Stimulated activated CD4-positive, alpha-beta T cell treated with anti-CD3 and anti-CD28 coated beads, Interleukin-4, amount 100 ng/mL, for 4 hours (primary cell): ENCODE data around the gene FAM72C.
"Not testable (repeated sequence)": the region's sequence is repeated elsewhere in the genome, so short reads cannot be mapped to it uniquely, and the experiment has no call there.

Experiments
- DNase-seq, 2 experiments: peaks; one replicate each; pipeline ENCODE4 v3.0.0-alpha.2; 2020

The FAM72C gene

DNA sequence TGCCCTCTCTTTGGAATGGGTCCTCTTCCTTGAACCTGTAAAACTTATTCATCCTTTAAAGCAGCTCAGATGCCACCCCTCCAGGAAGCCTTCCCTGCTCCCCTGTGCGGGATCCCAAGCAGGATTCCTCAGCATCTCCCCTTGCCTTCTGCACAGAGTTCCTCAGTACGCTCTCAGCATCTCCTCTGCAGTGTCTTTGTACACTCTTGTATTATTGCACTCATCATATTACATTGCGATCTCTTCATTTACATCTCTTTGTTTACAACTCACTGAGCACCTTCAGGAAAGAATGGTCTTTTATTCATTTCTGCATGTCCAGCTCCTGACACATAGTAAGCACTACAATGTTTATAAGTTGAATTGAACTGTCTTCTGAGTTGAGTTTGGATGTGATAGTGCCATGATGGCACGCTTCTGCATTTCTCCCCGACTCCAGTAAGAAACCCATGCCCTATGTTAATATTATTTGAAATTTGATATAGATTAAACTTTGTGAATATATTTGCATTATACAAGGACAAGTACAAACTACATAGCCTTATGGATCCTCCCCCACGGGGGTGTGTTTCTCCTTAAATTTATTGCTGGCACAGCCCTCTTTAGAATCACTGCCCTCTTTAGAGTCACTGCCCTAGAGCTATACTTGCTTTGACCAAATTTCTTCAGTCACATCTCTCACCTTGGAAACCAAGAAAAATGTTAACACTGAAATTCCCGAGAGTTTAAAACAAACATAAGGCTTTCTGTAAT lies 13.1 kb upstream of the FAM72C start:
- not testable (repeated sequence) for DNase-seq

GRCh38 chr1:143974416-143974815 lies 2.6 kb upstream of the FAM72C start:
- DNase-seq = not testable (repeated sequence)

DNA sequence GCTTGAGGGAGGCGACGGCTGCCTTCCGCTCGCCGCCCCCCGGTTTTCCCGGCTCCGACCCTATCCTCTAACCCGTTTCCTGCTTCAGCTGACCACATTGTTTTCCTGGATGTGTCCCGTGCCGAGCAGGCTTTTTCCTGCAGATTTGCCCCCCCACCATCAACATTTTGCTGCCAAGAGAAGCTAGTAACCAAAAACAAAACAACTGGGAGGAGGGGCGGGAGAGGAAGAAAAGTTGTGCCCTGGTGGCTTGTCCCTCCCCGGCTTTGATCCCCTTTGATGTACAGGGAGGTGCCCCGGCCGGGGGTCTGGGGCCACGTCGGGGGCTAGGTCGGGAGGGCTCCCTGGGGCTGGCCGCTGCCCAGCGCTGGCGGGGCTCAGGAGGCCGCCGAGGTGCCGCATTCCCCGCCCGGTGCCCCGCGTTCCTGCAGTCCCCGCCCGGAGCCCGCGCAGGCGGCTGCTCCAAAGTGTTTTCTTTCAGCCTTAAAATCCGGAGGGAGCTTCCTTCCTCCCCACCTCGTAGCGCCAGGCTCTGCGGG lies 2.2 kb upstream of the FAM72C start:
- not testable (repeated sequence) for DNase-seq

DNA sequence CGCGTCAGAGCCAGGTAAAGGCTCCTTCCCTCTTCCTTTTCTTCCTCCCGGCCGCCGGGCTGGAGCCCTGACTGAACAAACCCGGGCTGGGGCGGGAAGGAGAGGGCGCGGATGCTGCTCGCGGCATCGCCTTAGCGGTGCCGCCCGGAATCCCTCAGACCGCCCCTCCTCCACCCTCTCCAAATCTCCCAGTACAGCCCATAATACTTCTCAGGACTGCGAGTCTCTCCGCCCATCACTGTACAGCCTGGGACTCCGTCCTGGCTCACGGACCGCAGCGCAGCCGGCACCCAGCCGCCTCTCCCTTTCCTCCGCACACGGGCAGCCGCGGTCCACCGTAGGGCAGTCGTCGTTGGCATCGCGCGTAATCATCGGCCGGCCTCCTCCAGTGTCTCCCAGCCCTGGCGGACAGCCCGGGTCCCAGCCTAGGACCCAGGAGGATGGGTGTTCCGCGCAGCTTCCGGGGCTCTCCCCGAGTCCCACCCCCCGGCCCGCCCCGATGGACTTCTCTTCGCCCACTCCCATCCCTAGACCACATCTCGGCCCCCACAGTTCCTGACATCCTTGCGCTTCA lies 1.1 kb upstream of the FAM72C start:
- not testable (repeated sequence) for DNase-seq

- not testable (repeated sequence) for DNase-seq
These were observed 5.9 kb downstream of the FAM72C start for GRCh38 chr1:143965860-143966259.

- DNase-seq = not testable (repeated sequence)
These were observed 7.5 kb downstream of the FAM72C start for GRCh38 chr1:143964294-143964693.

DNA sequence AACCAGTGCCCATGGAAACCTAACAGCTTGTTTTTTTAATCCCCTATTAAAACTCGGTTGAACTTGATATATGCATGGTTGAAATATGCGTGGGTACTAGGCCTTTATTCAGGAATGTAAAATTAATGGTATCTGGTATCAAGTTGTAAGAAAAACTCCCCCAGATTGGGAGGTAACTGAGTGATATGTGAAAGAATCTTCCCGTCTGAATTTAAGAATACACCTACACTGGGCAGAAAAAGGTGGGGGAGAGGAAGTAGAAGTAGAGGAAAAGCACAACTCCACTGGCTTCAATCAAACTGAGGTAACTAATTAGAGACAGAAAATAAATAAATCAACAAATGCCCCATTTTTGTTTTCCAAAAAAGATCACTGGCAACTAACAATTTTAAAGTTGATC lies 15.9 kb downstream of the FAM72C start:
- not testable (repeated sequence) for DNase-seq

DNA sequence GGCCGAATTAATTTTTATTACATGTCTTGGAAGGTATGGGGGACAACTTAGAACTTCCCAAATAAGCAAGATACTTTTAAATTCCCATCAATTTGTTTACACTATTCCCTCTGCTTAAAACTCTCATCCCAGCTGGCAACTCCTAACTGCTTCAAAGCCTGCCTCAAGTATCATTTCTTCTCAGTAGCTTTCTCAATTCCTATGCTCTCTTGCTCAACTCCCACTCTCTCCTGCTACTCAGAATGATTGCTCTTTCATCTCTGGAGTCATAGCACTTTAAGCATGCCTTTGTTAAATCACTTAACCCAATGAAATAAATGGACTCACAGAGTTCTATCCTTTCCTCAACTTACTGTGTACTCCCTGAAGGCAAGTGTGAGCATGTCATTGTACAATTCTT lies 18.9 kb downstream of the FAM72C start:
- DNase-seq = not testable (repeated sequence)

DNA sequence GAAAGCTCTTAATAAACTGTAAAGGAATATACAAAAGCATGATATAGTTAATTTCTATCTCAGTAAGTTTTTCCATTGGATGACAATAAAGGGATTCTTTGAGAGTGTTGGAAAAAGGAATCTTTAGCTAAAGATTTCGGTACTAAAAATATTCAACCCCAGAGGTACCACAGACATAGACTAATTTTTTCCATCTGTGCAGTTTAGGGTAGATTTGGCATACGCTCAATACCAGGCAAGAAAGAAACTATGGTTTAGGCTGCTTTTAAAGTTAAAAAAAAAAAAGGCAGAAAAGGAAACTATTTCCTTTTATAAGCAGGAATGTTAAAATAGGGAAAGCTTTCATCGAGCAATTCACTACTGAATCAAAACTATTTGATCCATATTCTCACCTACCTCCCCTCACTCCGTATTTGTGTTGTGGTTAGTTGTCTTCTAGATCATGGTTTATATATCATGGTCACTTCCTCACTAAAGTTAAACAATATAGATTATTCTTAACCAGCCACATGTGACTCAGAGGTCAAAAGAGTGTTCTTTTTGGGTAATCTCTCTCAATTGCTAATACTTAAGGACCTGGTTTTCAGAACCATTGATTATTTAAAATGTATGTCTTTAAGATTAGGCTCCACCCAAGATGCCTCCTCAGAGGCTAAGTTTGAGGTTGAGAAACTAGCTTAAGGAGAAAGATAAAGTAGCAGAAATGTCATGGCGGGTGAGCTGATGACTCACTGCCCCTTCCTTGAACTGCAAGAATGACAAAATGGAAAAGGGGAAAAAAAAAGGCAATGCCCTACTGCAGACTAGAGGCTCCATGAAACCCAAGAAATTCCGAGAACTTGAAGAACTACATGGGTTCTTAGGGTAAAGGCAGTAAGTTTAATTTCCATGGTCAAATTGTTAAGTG lies 20.0 kb downstream of the FAM72C start:
- DNase-seq = not testable (repeated sequence)

DNA sequence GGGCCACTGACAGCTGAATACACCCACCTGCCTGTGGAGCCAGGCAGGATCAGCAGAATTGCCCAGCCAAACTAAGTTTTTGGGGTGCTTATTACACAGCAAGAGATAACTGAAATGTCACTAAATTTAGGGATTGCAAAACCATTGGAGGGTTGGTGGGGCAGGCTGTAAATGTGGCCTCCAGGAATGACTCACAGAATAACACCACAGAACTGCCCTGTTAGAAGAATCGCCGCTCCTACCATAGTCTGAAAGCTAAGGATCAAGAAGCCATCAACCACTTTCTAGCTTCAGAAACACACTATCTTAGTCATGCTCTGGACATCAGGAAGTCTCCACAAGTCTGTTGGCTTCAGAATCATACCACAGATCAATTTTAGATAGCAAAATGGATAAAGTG lies 24.0 kb downstream of the FAM72C start:
- DNase-seq = not testable (repeated sequence)

DNA sequence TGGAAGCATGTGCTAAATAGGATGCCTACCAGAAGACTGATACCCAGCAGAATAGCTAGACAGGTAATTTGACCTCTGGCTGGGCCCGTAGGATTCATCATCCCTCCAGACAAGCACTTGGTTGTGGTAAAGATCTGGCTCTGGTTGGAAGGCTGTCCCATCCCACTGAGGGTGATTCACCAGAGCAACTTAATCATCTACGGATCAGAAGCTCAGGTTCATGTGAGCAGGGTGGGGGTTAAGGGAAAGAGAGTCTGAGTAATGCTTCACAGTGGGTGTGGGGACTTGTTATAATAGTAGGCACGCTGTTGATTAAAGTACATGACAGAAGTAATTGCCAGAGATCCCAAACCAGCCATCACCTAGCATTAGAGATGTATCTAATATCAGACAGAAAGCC lies 26.5 kb downstream of the FAM72C start:
- not testable (repeated sequence) for DNase-seq

DNA sequence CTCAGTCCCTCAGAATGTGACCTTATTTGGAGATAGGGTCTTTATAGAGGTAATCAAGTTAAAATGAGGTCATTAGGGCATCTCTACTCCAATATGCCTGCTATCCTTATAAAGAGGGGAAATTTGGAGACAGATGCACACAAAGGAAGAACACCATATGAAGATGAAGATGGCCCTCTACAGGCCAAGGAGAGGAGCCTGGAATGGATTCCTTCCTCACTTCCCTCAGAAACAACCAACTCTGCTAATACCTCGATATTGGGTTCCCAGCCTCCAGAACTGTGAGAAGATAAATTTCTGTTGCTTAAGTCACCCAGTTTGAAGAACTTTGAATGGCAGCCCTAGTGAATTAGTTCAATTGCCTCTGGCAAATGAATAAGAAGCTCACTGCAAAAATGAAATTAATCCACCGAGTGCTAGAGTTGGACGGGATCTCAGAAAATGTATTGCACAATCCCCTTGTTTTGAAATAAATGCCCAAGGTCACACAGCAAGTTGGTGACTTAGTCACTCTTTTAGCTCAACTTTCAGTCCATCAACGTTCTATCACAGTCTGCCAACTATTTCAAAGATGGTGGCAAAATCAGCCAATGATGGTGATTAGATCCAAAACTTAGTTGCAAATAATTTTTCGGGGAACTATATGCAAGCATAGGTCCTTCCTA lies 27.1 kb downstream of the FAM72C start:
- DNase-seq = not testable (repeated sequence)

- DNase-seq = not testable (repeated sequence)
These were observed 28.3 kb downstream of the FAM72C start for GRCh38 chr1:143943319-143943978.

DNA sequence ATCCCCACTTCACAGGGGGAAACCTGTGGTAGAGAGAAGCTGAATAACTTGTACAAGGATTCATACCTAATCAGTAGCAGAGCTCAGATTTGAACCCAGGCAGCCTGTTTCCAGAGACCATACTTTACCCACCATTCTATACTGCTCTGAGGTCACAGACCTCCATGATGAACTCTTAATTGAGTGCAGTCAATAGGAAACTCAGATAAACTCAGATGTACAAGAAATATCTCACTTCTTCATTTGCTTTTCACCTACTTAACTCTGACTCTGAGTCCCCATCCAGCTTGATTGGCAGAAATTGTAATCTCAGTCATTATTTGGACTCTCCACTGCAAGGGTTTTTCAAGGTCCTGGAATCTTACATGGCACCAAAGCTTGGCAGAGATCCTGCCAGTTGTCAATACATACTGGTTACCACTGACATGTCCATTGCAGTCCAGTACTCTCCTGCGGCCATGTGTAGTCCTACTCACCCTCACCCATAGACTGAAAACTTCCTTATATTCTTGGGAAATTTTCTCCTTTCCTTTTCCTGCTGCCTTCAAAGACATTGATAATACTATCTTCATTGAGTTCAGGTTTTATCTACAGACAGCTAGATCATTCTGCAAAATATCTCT lies 29.4 kb downstream of the FAM72C start:
- not testable (repeated sequence) for DNase-seq

GRCh38 chr1:143939666-143940065 lies 32.1 kb downstream of the FAM72C start:
- not testable (repeated sequence) for DNase-seq

DNA sequence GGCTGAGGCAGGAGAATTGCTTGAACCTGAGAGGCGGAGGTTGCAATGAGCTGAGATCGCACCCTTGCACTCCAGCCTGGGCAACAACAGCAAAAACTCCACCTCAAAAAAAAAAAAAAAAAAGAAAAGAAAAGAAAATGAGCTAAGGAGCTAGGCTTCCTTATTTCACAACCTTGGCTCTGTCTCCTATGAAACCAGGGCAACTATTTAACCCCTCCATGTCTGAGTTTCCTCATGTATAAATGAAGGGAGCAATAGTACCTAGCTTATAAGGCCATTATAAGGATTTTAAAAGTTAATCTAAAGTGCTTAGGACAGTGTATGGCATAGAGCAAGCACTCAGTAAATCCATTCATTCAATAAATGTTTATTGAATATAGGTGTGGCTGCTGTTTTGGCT lies 32.9 kb downstream of the FAM72C start:
- DNase-seq = not testable (repeated sequence)

- peak; percentile 19 to 28 for DNase-seq
These were observed 35.2 kb downstream of the FAM72C start for GRCh38 chr1:143936457-143937115.

- DNase-seq = not testable (repeated sequence)
These were observed 52.7 kb downstream of the FAM72C start for GRCh38 chr1:143919127-143919526.

GRCh38 chr1:143918552-143918951 lies 53.2 kb downstream of the FAM72C start:
- DNase-seq = not testable (repeated sequence)

- DNase-seq = not testable (repeated sequence)
These were observed 58.1 kb downstream of the FAM72C start for GRCh38 chr1:143913705-143914104.
